ENCODE measurements around the gene CHCHD1. TPM values are rescaled to one million over a fixed set of nuclear protein-coding genes. Genes with fewer than 3 reads are reported as not detected.
A peak's percentile ranks its signal among the peaks of the same experiment; 100 is the strongest.

CHCHD1 gene
- polyA plus RNA-seq, 2 of the 4 experiments (the other 2 are of a cell fraction): 75.4 to 80.6 TPM

DNA sequence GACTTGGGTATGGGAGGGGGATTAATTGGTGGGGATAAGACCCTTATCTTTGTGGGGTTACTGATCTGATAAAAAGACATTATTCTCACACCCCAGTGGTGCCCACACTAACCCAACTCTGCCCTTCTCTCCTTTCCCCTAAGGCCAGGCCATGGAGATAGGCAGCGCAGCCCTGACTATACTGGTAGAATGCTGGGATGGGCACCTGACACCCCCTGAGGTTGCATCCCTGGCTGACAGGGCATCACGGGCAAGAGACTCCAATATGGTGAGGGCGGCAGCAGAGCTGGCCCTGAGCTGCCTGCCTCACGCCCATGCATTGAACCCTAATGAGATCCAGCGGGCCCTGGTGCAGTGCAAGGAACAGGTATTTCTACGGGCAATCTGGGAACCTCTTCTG, 16.2 kb downstream of the CHCHD1 start:
- ATAC-seq (no peak), DNase-seq (ENCODE audit: low read depth in 1 of 2, low spot score in 1 of 2) (no peak), FAIRE-seq (no peak)
- Histone ChIP-seq H3K4me2 (no peak overlapping the region), H3K9me3 (no peaks in the 10 kb centered on the region), H3K4me3 (no peak overlapping the region), H3K4me1 (no peaks in the 10 kb centered on the region), H3K27ac (no peak overlapping the region)
- CTCF ChIA-PET: interaction anchor here (0.9 to 1.5 kb wide), 2 partner anchors 9 to 159 kb away, joined by 3 to 4 read pairs; no protein-coding TSS in a partner anchor
- POLR2A ChIA-PET: no interaction called here
- 92% methylated on average over 6 of the region's 6 CpGs for WGBS (ENCODE audit: missing lambda C conversion rate)
- TF ChIP-seq EHMT2 (IDR thresholded peaks at IDR 0.05; ENCODE audit: low read depth) (no peak), MAZ (IDR thresholded peaks at IDR 0.05; ENCODE audit: borderline replicate concordance, low read depth, low read length) (no peak), ZC3H11A (IDR thresholded peaks at IDR 0.05) (no peak)

DNA sequence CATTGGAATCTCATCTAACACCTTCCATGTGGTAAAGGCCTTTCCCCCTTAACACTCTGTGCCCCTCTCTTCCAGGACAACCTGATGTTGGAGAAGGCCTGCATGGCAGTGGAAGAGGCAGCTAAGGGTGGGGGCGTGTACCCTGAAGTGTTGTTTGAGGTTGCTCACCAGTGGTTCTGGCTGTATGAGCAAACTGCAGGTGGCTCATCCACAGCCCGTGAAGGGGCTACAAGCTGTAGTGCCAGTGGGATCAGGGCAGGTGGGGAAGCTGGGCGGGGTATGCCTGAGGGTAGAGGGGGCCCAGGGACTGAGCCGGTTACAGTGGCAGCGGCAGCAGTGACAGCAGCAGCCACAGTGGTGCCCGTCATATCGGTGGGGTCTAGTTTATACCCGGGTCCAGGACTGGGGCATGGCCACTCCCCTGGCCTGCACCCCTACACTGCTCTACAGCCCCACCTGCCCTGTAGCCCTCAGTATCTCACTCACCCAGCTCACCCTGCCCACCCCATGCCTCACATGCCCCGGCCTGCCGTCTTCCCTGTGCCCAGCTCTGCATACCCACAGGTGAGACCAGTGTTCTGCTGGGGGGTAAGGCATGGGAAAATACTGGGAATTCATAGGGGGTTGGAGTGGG, 17.2 kb downstream of the CHCHD1 start:
- no peak overlapping the region for H3K27ac ChIP-seq
- ATAC-seq: peak in 1 of 2 experiments; percentile 22; a peak in 3 of 6 replicates
- CTCF ChIA-PET: interaction anchor here (0.9 to 1.5 kb wide), 5 partner anchors 10 to 158 kb away, joined by 3 to 4 read pairs (median 3); no protein-coding TSS in a partner anchor
- no peak overlapping the region for H3K4me3 ChIP-seq
- TF ChIP-seq ESRRA (IDR thresholded peaks at IDR 0.05; ENCODE audit: borderline replicate concordance, low read length) (no peak), BHLHE40 (IDR thresholded peaks at IDR 0.05; ENCODE audit: low read depth, low read length) (no peak), HDAC2 (IDR thresholded peaks at IDR 0.05) (no peak), PHF8 (IDR thresholded peaks at IDR 0.05; ENCODE audit: borderline replicate concordance, low read depth) (no peak), GATA3 (IDR thresholded peaks at IDR 0.05; ENCODE audit: borderline replicate concordance) (no peak), CEBPB (IDR thresholded peaks at IDR 0.05) (no peak), NPAS2 (CRISPR knock-in tag; IDR thresholded peaks at IDR 0.05; ENCODE audit: borderline replicate concordance) (no peak), MYC (IDR thresholded peaks at IDR 0.05; ENCODE audit: borderline replicate concordance, low read length) (no peak), FOSB (CRISPR knock-in tag; IDR thresholded peaks at IDR 0.05) (no peak), HOXA7 (CRISPR knock-in tag; IDR thresholded peaks at IDR 0.05) (no peak), SREBF2 (IDR thresholded peaks at IDR 0.05) (no peak), FOXS1 (CRISPR knock-in tag; IDR thresholded peaks at IDR 0.05) (no peak), NR3C1 (IDR thresholded peaks at IDR 0.05) (no peak)
- TF ChIP-seq, protein P1, sequence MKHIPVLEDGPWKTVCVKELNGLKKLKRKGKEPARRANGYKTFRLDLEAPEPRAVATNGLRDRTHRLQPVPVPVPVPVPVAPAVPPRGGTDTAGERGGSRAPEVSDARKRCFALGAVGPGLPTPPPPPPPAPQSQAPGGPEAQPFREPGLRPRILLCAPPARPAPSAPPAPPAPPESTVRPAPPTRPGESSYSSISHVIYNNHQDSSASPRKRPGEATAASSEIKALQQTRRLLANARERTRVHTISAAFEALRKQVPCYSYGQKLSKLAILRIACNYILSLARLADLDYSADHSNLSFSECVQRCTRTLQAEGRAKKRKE (CRISPR knock-in tag; IDR thresholded peaks at IDR 0.05; ENCODE audit: low read depth): no peak
- POLR2A ChIA-PET: interaction anchor here (0.6 kb wide), 1 partner anchor 166 kb away, joined by 4 read pairs; no protein-coding TSS in a partner anchor
- H3K4me2 ChIP-seq: no peak overlapping the region
- no peaks in the 10 kb centered on the region for H3K4me1 ChIP-seq
- DNase-seq (ENCODE audit: low read depth in 1 of 2, low spot score in 1 of 2): no peak
- no peak for FAIRE-seq
- H3K9me3 ChIP-seq: no peaks in the 10 kb centered on the region
- 94% methylated on average over 10 of the region's 10 CpGs for WGBS (ENCODE audit: missing lambda C conversion rate)

DNA sequence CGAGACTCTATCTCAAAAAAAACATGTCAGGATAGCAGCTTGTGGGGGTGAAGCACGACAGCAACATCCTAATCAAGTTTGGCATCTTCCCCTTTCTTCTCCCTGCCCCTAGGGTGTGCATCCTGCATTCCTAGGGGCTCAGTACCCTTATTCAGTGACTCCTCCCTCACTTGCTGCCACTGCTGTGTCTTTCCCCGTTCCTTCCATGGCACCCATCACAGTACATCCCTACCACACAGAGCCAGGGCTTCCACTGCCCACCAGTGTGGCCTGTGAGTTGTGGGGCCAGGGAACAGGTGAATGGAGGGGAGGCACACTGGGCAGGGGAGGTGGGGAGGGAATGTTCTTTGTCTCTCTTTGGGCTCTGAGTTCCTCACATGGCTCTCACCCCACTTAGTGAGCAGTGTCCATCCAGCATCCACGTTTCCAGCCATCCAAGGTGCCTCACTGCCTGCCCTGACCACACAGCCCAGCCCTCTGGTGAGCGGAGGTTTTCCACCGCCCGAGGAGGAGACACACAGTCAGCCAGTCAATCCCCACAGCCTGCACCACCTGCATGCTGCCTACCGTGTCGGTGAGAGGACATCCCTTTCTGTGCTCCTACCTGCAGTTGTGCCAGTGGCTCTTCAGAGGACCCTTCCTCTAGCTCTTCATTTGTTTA, 18.2 kb downstream of the CHCHD1 start:
- Histone ChIP-seq H3K9me3 (no peaks in the 10 kb centered on the region), H3K27ac (no peak overlapping the region), H3K4me1 (no peaks in the 10 kb centered on the region), H3K4me3 (no peak overlapping the region), H3K4me2 (no peak overlapping the region)
- ATAC-seq (peak in 1 of 2 experiments; percentile 5; a peak in 1 of 6 replicates), FAIRE-seq (no peak), DNase-seq (ENCODE audit: low read depth in 1 of 2, low spot score in 1 of 2) (no peak)
- WGBS (ENCODE audit: missing lambda C conversion rate): 88% methylated on average over 9 of the region's 9 CpGs
- CTCF ChIA-PET: interaction anchor here (1.0 to 1.5 kb wide), 3 partner anchors 9 to 50 kb away, joined by 3 to 4 read pairs (median 3); no protein-coding TSS in a partner anchor
- POLR2A ChIA-PET: no interaction called here
- TF ChIP-seq MAFK (IDR thresholded peaks at IDR 0.05; ENCODE audit: partially characterized antibody) (no peak), HOXB13 (CRISPR knock-in tag; IDR thresholded peaks at IDR 0.05; ENCODE audit: low read depth) (no peak), HOXB5 (CRISPR knock-in tag; IDR thresholded peaks at IDR 0.05) (no peak), CBX8 (IDR thresholded peaks at IDR 0.05) (no peak), JUN (IDR thresholded peaks at IDR 0.05) (no peak), HOXA7 (CRISPR knock-in tag; IDR thresholded peaks at IDR 0.05) (no peak), JUNB (IDR thresholded peaks at IDR 0.05) (no peak), ZC3H11A (IDR thresholded peaks at IDR 0.05) (no peak), RAD21 (conservative IDR thresholded peaks at IDR 0.05 in 1 of 2, IDR thresholded peaks at IDR 0.05 in 1 of 2) (no peak), RNF2 (IDR thresholded peaks at IDR 0.05; ENCODE audit: borderline replicate concordance, low read depth) (no peak), FOSB (CRISPR knock-in tag; IDR thresholded peaks at IDR 0.05) (no peak)
- TF ChIP-seq, protein P1 (CRISPR knock-in tag; IDR thresholded peaks at IDR 0.05; ENCODE audit: low read depth): no peak
- TF ChIP-seq, protein P2, sequence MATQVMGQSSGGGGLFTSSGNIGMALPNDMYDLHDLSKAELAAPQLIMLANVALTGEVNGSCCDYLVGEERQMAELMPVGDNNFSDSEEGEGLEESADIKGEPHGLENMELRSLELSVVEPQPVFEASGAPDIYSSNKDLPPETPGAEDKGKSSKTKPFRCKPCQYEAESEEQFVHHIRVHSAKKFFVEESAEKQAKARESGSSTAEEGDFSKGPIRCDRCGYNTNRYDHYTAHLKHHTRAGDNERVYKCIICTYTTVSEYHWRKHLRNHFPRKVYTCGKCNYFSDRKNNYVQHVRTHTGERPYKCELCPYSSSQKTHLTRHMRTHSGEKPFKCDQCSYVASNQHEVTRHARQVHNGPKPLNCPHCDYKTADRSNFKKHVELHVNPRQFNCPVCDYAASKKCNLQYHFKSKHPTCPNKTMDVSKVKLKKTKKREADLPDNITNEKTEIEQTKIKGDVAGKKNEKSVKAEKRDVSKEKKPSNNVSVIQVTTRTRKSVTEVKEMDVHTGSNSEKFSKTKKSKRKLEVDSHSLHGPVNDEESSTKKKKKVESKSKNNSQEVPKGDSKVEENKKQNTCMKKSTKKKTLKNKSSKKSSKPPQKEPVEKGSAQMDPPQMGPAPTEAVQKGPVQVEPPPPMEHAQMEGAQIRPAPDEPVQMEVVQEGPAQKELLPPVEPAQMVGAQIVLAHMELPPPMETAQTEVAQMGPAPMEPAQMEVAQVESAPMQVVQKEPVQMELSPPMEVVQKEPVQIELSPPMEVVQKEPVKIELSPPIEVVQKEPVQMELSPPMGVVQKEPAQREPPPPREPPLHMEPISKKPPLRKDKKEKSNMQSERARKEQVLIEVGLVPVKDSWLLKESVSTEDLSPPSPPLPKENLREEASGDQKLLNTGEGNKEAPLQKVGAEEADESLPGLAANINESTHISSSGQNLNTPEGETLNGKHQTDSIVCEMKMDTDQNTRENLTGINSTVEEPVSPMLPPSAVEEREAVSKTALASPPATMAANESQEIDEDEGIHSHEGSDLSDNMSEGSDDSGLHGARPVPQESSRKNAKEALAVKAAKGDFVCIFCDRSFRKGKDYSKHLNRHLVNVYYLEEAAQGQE (IDR thresholded peaks at IDR 0.05): no peak
- TF ChIP-seq, protein P3, sequence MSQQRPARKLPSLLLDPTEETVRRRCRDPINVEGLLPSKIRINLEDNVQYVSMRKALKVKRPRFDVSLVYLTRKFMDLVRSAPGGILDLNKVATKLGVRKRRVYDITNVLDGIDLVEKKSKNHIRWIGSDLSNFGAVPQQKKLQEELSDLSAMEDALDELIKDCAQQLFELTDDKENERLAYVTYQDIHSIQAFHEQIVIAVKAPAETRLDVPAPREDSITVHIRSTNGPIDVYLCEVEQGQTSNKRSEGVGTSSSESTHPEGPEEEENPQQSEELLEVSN (IDR thresholded peaks at IDR 0.05; ENCODE audit: borderline replicate concordance, low read depth): no peak

Data from A549 (cell line).